Activated naive CD4-positive, alpha-beta T cell treated with anti-CD3 and anti-CD28 coated beads, Interleukin-2, amount 50 U/mL, for 16 hours (primary cell): ENCODE measurements around the gene SLC35E4.
"Not testable (repeated sequence)": the region's sequence is repeated elsewhere in the genome, so short reads cannot be mapped to it uniquely, and the experiment has no call there.

ENCODE experiments used
- DNase-seq: peaks from one replicate; pipeline ENCODE4 v3.0.0-alpha.2; 2020

The SLC35E4 gene

DNA sequence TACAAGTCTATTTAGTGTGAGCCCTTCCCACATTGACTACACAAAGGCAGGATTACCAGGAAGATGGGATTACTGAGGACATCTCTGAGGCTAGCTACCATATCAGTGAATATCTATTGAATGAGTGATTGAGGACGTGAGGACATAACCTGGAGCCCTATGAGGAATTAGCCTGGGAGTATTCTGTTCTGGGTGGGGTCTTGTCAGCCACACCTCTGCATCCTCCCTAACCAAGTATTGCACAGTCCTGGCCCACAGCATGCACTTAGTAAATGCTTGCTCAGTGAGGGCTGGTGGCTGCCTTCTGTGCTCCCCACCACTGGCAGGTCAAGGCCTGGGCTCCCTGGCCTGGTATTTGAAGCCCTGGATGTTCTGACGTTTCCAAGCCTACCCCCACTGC is 17.3 kb downstream of the SLC35E4 start:
- DNase-seq, result no peak

DNA sequence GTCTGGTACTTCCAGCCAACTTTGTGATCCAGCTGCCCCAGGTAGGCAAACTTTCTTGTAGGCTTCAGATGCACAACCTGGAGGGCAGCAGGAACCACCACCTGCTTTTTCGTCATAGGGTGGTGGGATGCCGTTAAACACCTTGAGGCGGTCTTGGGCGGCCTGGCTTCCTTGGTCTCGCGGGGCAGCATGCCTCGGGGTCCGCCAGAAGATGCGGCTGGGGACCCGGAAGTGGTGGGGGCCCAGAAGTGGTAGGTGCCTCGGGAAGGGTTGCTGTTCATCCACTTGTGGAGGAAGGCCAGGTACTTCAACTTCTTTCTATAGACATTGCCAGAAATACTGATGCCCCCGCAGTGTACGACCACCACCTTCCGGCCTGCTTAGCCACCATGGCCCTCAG is 18.8 kb downstream of the SLC35E4 start:
- DNase-seq, result no peak

DNA sequence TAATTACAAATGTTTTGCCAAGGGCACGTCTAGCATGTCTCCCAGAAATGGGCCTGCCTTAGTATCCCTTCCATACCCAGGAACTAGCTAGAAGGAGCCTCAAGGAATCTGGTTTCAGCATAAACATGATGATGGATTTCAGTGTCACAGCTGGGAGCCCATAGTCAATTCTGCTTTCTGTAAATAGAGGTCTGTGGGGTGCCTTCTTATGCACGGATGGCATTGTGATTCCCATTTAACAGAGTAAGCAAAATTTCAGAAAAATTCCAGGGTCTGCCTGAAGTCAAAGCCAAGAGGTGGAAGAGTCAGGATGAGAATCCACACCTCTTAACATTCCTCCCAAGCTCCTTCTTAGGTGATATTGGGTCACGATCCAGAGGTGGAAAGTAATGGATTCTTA is 20.0 kb downstream of the SLC35E4 start:
- no peak for DNase-seq

DNA sequence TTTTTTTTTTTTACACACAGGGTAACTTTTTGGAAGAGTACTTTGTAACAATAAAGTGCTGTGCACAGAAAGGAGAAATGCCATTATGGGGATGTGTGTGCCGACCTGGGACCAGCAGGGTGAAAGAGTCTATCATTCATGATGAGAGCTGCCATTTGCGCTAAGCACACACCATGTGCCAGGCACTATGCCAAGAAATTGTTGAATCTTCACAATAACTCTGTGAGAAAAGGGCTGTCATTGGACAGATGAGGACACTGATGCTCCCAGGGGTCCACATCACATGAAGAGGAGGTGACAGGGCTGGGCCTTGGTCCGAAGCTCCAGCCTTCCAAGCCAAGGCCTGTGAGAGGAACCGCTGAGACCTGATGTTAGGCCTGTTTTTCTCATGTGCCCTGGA is 26.5 kb downstream of the SLC35E4 start:
- DNase-seq, result no peak

DNA sequence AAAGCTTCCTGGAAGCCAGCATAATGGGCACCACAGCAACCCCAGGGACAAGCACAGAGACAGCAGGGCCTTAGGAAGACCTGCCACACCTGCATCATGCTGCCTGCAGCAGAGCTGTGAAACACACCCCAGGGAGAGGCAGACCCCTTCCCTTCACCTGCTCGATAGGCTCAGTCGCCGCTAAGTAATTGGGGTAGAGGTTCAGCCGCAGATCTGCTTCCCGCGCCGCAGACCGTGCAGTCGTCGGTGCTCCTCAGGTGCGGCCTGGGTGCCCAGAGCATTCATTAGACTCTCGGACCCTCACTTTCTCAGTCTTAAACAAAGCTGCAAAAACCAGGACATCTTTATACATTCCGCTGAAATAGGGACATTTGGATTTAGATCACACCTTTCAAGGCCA is 29.2 kb downstream of the SLC35E4 start:
- DNase-seq, result no peak

DNA sequence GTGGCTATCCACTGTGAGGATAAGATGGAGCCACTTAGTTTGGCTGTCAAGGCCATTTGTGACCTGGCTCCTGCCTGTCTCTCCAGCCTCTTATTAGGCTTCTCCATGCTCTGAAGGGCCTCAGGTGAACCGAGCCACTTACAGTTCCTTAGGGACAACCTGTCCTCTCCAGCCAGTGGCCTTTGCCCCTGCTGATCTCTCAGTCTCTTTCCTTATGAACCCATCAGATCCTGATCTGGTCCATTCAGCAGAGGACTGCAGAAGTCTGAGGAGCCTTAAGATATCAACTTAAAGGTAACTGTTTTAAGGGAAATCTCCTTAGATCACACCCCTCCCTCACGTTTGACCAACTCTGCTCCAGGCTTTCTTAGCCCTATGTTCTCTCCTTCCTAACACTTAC is 29.7 kb downstream of the SLC35E4 start:
- no peak for DNase-seq

DNA sequence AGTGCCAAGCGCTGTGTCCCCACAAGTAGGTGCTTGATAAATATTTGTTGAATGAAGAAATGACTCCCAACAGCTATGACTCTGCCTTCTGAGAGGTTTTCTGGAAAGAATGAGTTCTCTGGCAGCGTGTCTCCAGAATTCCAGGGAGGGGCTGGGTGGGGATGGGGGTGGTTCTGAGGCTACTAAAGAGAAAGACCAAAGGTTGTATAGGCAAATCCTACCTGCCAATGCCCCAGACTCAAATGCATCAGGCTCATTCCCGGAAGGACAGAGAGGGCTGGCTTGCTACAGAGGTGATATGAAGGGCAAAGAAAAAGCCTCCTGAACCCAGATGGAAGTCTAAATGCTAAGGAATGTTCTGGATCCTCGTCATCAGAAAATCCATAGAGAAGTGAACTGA is 30.2 kb downstream of the SLC35E4 start:
- no peak for DNase-seq

DNA sequence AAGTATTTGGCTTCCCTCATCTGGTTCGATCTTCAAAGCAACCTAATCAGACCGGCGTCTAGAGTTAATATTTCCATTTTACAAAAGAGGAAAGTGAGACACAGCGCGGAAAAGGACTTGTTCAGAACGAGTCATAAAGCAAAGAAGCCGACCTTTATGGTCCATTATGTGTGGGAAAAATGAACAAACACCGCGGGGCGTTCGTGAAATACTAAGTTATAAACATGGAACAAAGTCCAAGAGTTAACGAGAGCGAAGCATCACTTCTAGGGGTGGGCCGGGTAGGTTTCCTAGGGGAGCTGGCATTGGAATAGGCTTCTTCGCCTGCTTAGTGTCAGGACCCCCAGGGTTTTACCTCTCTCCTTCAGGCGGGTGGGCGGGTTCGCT is 31.5 kb downstream of the SLC35E4 start:
- peak; percentile 11 for DNase-seq

DNA sequence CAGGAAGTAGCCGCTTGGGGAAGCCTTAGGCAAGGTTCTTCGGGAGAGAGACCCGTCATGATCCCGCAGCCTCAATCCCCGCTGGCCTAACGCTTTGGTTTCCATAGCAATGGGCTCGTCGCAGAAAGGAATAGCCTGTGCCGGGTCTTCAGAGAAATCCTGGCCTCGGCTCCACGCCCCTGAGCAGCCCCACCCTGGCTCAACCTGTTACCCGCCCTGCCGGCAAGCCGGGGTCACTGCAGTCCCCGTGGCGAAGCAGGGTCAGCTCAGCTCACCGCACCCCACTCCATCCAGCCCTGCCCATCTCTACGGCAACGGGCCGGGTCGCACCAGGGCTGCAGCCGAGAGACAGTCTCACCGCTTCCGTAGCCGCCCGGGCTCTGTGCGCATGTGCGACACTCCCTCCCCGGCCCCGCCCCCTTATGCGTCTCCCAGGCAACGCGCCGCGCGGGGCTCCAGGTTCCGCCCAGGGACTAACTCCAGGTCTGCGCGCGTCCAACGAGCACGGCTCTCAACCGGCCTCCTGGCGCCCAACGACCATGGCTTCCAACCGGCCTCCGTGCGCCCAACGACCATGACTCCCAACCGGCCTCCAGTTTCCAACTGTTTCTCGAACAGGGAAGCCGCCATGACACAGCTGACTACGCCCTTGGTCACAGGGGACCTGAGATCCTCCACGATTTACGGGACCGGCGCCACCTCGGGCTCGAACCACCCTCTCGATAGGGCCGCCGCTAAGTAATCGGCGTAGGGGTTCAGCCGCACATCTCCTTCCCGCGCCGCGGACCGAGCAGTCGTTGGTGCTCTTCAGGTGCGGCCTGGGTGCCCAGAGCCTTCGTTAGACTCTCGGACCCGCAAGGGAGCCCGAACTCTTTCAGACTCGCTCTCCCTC is 32.2 kb downstream of the SLC35E4 start, which contains the start of gene DUSP18:
TSS of gene DUSP18 (minus strand) at position 382 of the 892 bp plus-strand sequence. CDS start 3,872 bp downstream, outside the sequence.
- DNase-seq, result peak; percentile 90

DNA sequence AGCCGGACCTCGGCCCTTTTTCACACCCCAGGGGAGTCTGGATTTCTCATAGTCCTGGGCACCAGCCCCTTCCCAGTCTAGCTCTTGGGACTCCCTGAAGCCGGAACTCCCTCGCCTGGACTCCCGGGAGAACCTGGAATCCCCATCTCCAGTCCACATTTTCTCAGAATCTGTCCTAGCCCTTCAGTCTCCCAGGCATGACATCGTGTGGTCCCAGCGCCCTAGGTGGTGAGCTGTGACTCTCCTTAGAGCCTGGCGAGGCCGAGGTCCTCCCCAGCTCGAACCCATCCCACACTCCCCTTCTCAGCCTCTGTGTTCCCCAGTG is 32.8 kb downstream of the SLC35E4 start:
- DNase-seq, result no peak

DNA sequence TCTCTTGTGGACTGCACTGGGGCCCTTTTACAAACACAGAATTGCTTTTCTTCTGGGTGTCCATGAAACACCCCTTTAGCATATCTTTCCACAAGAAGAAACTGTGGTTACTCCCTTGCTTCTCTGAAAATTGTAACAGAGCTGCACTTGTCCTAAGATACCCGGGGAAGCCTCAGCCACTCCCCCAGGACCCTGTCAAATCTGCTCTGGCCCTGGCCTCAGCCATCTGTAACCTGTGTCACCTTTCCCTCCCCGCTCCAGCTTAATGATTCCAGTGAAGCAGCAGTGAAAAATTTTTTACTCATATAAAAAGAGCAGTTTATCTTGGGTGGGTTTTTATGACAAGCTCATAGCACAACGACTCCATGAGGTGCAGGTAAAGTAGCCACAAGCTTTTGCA is 35.5 kb downstream of the SLC35E4 start:
- DNase-seq, result no peak

DNA sequence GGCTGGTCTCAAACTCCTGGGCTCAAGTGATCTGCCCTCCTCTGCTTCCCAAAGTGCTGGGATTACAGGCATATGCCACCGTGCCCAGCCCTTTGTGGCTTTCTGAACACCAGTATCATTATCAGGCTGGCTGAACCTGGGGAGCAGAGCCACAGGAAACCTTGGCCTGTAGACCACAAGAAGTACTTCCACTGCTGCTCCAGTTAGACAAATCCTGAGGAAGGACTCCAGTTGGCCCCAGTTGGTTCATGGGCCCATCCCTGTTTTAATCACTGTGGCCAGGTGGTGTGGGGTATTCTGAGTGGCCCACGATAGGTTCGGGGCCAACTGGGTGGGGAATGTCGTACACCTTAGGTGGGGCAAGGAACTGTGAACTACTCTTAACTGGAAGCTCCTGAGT is 37.6 kb downstream of the SLC35E4 start:
- no peak for DNase-seq

DNA sequence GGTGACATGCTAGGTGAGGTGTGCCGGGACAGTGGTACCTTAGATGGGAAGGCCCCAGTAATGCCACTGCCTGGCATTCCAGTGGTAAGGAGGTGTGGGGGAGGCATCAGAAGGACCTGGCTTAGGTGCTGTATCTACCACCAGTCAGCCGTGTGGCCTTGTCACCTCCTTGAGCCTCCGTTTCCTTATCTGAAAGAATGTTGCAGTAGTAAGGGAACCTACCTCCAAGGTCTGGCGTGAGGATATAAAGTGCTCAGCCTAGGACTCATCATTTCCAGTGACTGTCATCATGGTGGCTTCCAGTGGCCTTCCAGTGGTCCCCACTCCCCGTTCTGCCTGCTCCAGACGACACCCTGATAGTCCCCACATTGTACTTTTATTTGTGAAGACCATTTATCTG is 38.9 kb downstream of the SLC35E4 start:
- no peak for DNase-seq

DNA sequence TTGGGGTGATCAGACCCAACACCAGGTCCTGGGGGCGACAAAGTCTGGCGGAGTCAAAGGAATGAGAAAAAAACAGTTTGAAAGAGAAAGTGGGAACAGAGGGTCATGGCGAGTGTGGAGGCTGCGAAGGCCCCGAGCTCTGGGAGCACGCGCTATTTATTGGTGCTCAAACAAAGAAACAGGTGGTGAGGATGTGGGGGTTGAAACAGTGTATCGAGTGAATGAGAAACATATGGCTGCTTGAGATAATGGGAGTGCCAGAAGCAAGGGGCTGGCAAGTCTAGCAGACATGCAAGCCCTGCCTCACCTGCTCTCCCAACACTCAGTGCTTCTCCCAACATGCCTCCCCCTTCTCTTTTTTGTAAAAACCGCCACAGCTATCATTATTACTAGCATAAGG is 39.9 kb downstream of the SLC35E4 start:
- DNase-seq, result no peak

DNA sequence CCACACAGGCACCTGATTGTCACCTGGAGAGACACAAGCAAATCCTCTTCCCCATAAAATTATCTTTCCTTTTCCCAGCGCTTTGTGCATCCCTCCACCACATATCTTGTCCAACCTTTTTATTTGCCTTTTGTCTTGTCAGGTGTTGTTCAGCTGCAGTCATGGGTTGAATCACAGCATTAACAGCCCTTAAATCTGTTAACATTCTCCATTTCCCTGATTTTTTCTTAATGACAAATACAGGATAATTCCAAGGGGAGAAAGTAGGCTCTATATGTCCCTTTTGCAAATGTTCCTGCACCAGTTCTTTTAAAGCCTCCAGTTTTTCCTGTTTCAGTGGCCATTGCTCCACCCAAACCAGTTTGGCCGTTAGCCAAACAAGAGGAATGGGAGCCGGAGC is 41.0 kb downstream of the SLC35E4 start:
- not testable (repeated sequence) for DNase-seq

DNA sequence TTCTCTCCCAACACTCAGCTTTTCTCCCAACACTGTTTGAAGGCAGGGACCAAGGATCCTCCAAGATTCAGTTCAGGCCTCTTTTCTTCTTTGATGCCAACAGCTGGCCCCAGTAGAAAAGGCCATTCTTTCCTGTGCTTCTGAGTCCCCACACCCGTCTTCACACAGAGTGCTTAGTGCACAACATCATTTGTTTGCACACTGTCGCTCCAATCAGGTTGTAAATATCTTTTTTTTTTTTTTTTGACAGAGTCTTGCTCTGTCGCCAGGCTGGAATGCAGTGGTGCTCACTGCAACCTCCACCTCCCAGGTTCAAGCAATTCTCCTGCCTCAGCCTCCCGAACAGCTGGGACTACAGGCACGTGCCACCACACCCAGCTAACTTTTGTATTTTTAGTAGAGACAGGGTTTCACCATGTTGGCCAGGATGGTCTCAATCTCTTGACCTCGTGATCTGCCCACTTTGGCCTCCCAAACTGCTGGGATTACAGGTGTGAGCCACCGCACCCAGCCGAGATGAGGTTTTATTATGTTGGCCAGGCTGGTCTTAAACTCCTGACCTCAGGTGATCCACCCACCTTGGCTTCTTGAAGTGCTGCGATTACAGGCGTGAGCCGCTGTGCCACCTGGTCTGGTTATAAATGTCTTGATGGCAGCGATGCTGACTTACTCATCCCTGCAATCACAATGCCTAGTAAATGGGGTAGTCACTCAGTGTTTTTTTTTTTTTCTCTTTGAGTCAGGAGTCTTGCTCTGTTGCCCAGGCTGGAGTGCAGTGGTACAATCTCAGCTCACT is 44.5 kb downstream of the SLC35E4 start:
- DNase-seq, result not testable (repeated sequence)

DNA sequence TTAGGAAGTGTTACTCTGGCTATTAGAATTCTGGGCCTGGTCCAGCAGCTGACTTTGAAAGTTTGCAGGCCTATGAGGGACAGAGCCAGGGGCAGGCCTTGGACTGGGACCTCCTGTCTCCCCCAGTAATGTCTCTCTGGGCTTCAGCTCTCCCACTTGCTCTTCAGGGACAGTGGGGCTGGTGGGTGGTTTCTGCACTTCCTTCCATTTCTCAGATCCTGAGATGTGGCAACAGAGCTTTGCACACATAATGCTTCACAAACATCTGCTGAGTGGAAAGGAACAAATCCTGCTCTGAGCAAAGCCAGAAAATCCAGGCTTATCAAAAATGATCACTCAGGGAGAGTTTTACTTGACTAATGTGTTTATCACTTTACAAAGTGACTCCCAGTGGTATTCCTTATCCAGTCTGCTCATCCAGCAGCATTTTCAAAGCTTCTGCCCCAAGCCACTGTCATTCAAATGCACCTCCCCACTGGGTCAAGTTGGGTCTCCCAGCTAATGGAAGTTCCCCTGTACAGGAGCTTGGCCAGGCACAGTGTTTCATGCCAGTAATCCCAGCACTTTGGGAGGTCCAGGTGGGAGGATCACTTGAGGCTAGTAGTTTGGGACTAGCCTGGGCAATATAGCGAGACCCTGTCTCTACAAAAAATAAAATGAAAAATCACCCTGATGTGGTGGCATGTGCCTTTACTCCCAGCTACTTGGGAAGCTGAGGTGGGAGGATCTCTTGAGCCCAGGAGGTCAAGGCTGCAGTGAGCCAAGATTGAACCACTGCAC is 45.6 kb downstream of the SLC35E4 start:
- no peak for DNase-seq

DNA sequence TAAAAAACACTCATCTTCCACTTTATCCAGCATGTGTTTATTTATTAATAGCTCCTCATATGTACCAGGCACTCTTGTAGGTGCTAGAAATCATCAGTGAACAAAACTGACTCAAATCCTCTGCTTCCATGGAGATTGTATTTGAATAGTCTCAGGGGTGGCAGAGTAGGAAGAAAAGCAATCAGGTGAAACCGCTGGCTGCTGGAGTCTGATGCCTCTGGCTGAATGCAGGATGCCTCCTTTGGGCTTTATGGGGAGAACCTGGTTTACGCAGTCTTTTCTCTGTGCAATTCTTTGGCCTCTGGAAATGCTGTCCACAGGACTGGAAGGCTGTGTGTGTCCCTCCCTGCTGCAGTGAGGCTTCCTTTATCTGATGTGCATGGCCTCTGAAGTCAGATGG is 46.2 kb downstream of the SLC35E4 start:
- DNase-seq, result no peak

DNA sequence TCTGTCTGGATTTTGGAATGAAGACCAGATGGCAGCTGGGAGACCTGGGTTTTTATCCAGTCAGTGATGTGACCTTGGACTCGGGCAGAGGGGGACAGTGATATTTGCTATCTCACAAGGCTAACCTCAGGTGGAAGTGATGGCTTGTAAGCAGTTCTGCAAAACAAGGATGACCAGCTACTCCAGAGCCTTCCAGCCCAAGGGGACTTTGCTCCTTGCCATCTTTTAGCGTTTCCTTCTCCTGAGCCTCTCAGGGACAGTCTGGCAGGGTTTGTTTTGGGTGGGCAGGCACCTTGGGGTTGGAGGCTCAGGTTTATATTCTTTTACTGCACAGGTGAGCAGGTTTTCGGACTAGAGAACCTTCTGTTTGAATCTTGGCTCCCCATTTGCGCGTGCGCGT is 49.6 kb downstream of the SLC35E4 start:
- DNase-seq, result no peak

DNA sequence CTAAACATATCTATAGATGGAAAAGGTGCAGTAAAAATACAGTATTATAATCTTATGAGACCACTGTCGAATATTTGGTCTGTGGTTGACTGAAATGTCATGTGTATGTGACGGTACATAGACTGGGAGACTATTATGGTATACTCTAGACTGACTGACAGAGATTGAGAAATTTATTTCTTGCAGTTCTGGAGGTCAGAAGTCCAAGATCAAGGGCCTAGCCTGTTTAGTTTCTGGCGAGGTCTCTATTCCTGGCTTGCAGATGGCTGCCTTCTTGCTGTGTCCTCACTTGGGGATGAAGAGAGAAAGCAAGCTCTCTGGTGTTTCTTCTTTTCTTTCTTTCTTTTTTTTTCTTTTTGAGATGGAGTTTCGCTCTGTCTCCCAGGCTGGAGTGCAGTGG is 51.8 kb downstream of the SLC35E4 start:
- no peak for DNase-seq

DNA sequence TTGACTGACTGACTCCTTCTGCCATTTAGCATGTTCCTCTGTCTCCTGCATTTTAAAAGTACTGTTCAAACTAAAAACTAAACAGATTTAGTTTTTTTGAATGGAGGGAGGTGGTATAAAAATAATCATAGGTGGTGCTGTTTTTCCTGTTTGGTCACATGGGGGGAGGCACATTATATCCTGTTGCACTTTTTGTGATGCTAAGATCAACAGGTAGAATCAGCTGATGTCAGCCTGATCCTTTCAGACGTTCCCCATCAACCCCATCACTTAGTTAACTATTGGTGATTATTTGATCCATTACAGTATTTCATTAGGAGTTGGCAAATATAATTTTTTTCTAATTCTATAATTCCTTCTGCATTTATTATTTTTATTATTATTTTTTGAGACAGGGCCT is 54.0 kb downstream of the SLC35E4 start:
- DNase-seq, result no peak

DNA sequence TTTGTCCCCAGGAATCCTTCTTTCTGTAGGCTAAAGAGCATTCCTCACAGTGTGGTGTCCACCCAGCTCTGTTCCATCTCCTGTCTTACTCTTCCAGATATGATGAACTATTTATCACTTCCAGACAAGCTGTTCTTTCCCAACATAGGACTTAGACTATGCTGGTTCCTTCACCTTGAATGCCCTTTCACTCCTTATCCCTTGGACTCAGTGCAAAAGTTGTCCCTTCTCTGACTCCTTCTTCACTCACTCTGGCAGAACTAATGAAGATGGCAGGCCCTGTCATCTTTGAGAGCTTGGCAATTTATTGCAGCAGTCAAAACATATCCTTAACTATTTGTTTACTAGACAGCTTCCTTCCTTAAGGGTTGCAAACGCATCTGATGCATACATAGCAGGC is 55.6 kb downstream of the SLC35E4 start:
- no peak for DNase-seq

DNA sequence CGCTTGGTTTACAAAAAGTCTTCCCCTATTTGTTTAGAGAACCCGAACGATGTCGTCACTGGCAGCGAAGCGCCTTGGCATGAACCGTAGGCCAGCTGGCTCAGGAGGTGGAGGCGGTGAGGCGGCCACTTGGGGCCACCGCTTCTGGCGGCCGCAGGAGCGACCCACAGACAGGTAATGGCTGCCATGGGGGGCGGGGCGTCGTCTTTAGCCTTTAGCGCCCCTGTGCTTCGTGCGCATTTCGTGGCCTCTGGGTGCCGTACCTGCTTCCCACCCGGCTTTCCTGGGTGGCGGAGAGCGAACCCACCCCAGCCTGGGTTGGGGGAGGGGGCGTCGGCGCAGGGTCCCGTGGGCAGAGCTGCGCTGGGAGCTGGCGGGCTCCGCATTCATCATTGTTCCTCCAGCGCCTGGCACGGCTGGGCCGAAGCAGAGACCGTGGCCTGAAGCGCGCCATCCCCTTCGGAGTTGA is 58.6 kb downstream of the SLC35E4 start:
- DNase-seq, result peak; percentile 65
